Measurements from ENCODE around the gene POTEB. TPM values are rescaled to one million over a fixed set of nuclear protein-coding genes. Genes with fewer than 3 reads are reported as not detected.

The POTEB gene
- total RNA-seq = not detected in 2 replicates

GRCh38 chr15:21877635-21878034, at the start of gene POTEB:
Gene POTEB (minus strand): TSS chr15:21877735. CDS start chr15:21877246, 489 bp downstream.

Other genes with a start within 250 kb of the POTEB start
- not detected in 2 replicates for gene OR4M2, start 202.8 kb upstream of the POTEB start, total RNA-seq

All from aortic smooth muscle cell (primary cell).